Mesenchymal stem cell (in vitro differentiated cells and primary cell): ENCODE measurements around the gene STRA8.

Experiments used
- DNase-seq: peaks from one replicate; pipeline ENCODE4 v3.0.0-alpha.2; 2013
- H2AFZ ChIP-seq: one replicate; pipeline ENCODE4 v1.6.1; 2013; ENCODE audit warnings: low read depth, mild to moderate bottlenecking, control low read depth, inconsistent platforms, low read length, moderate library complexity
- H2AK5ac ChIP-seq: 2 replicates; pipeline ENCODE4 v1.6.1; 2013; ENCODE audit warnings: low read length, moderate library complexity, mild to moderate bottlenecking, inconsistent platforms; ENCODE audit not compliant: severe bottlenecking
- H2BK120ac ChIP-seq: one replicate; pipeline ENCODE4 v1.6.1; 2013; ENCODE audit warnings: low read depth, mild to moderate bottlenecking, inconsistent platforms, low read length, moderate library complexity
- H2BK12ac ChIP-seq, 2 experiments: one replicate each; pipeline ENCODE4 v1.6.1; 2013; ENCODE audit warnings: inconsistent platforms in 2 of 2, low read length in 2 of 2, mild to moderate bottlenecking in 2 of 2, moderate library complexity in 2 of 2, control low read depth in 1 of 2
- H2BK15ac ChIP-seq: one replicate; pipeline ENCODE4 v1.6.1; 2013; ENCODE audit warnings: mild to moderate bottlenecking, low read depth, inconsistent platforms; ENCODE audit not compliant: poor library complexity, severe bottlenecking
- H2BK5ac ChIP-seq: 2 replicates; pipeline ENCODE4 v1.6.1; 2013; ENCODE audit warnings: low read depth, mild to moderate bottlenecking, low read length, control low read depth, inconsistent platforms; ENCODE audit not compliant: poor library complexity, severe bottlenecking
- H3K14ac ChIP-seq, 2 experiments: one replicate each; pipeline ENCODE4 v1.6.1; 2013; ENCODE audit warnings: inconsistent platforms in 2 of 2, low read length in 2 of 2, control low read depth in 1 of 2, mild to moderate bottlenecking in 1 of 2, moderate library complexity in 1 of 2
- H3K18ac ChIP-seq, 2 experiments: one replicate each; pipeline ENCODE4 v1.6.1; 2013; ENCODE audit warnings: inconsistent platforms in 2 of 2, low read length in 2 of 2, control low read depth in 1 of 2, low read depth in 1 of 2, mild to moderate bottlenecking in 1 of 2
- H3K23ac ChIP-seq, 2 experiments: one replicate each; pipeline ENCODE4 v1.6.1; 2013; ENCODE audit warnings: inconsistent platforms in 2 of 2, low read length in 2 of 2, mild to moderate bottlenecking in 2 of 2, moderate library complexity in 2 of 2, control low read depth in 1 of 2
- H3K27ac ChIP-seq: 2 replicates; pipeline ENCODE4 v1.5.1; 2013; ENCODE audit warnings: mild to moderate bottlenecking, moderate library complexity, low read length, control low read depth, inconsistent platforms; ENCODE audit not compliant: poor library complexity, severe bottlenecking
- H3K27me3 ChIP-seq, 2 experiments: 2 replicates each; pipeline versions ENCODE4 v1.6.1 to v1.7.0; 2013; ENCODE audit warnings: low read length in 2 of 2, mild to moderate bottlenecking in 2 of 2, moderate library complexity in 2 of 2, control low read depth in 1 of 2, inconsistent platforms in 1 of 2; ENCODE audit not compliant: control insufficient read depth in 1 of 2, insufficient read depth in 1 of 2
- H3K36me3 ChIP-seq, 2 experiments: 2 replicates each; pipeline versions ENCODE4 v1.6.1 to v1.7.0; 2013; ENCODE audit warnings: low read length in 2 of 2, control low read depth in 1 of 2, inconsistent platforms in 1 of 2, low read depth in 1 of 2, mild to moderate bottlenecking in 1 of 2; ENCODE audit not compliant: insufficient read depth in 2 of 2, control insufficient read depth in 1 of 2
- H3K4ac ChIP-seq, 2 experiments: one replicate each; pipeline ENCODE4 v1.6.1; 2013; ENCODE audit warnings: inconsistent platforms in 2 of 2, low read length in 2 of 2, mild to moderate bottlenecking in 2 of 2, moderate library complexity in 2 of 2, control low read depth in 1 of 2, low read depth in 1 of 2
- H3K4me1 ChIP-seq: 2 replicates; pipeline ENCODE4 v1.6.1; 2013; ENCODE audit warnings: low read depth, low read length, control low read depth; ENCODE audit not compliant: control insufficient read depth, insufficient read depth
- H3K4me2 ChIP-seq: 2 replicates; pipeline ENCODE4 v1.6.1; 2013; ENCODE audit warnings: low read length, mild to moderate bottlenecking, inconsistent platforms; ENCODE audit not compliant: poor library complexity, severe bottlenecking
- H3K4me3 ChIP-seq, 2 experiments: 2 replicates each; pipeline versions ENCODE4 v1.5.1 to v1.7.0; 2013; ENCODE audit warnings: low read length in 2 of 2, mild to moderate bottlenecking in 2 of 2, control low read depth in 1 of 2, low read depth in 1 of 2; ENCODE audit not compliant: insufficient read depth in 1 of 2
- H3K79me1 ChIP-seq: replicated peaks from 2 replicates; pipeline ENCODE4 v1.6.1; 2013; ENCODE audit warnings: mild to moderate bottlenecking, control low read depth, low read length, inconsistent platforms; ENCODE audit not compliant: poor library complexity, severe bottlenecking
- H3K9ac ChIP-seq: 2 replicates; pipeline ENCODE4 v1.7.0; 2013; ENCODE audit warnings: mild to moderate bottlenecking, low read length, moderate library complexity
- H3K9me3 ChIP-seq: 2 replicates; pipeline ENCODE4 v1.7.0; 2013; ENCODE audit warnings: mild to moderate bottlenecking, low read length; ENCODE audit not compliant: control insufficient read depth
- H4K8ac ChIP-seq: one replicate; pipeline ENCODE4 v1.6.1; 2013; ENCODE audit warnings: inconsistent platforms, mild to moderate bottlenecking, low read length, moderate library complexity
- H4K91ac ChIP-seq: one replicate; pipeline ENCODE4 v1.6.1; 2013; ENCODE audit warnings: mild to moderate bottlenecking, low read length, inconsistent platforms
- WGBS: methylation state at CpG from one replicate; pipeline ENCODE4 v1.1.7; 2013; ENCODE audit warnings: mixed read lengths; 5-methylcytosine and 5-hydroxymethylcytosine counted together

The STRA8 gene

DNA sequence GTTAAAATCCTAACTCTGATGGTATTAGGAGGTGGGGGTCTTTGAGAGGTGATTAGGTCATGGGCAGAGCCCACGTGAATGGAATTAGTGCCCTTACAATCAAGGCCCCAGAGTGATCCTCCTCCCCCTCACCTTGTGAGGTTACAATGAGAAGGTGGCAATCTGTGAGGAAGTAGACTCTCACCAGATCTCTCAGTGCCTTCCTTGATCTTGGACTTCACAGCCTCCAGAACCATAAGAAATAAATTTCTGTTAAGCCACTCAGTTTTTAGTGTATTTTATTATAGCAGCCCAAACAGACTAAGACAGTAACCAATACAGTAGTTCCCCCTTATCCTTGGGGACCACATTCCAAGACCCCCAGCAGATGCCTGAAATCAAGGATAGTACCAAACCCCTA lies 32.0 kb downstream of the STRA8 start:
- no peak overlapping the region for H2BK15ac ChIP-seq
- H3K9ac ChIP-seq, result no peak overlapping the region
- H4K91ac ChIP-seq, result no peak overlapping the region
- H2BK5ac ChIP-seq, result no peak overlapping the region
- H3K36me3 ChIP-seq, result no peaks in the 10 kb centered on the region
- H3K4me2 ChIP-seq, result no peak overlapping the region
- no peak overlapping the region for H3K4me3 ChIP-seq
- H3K27ac ChIP-seq, result no peak overlapping the region
- no peak for DNase-seq
- peaks cover 0 to 47% of the 10 kb centered on the region in 2 experiments for H3K27me3 ChIP-seq
- peaks cover 20% of the 10 kb centered on the region for H3K9me3 ChIP-seq
- H4K8ac ChIP-seq, result no peak overlapping the region
- H2AK5ac ChIP-seq, result no peak overlapping the region
- H3K23ac ChIP-seq, result no peak overlapping the region
- no peak overlapping the region for H2BK12ac ChIP-seq
- no peak overlapping the region for H2AFZ ChIP-seq
- H3K79me1 ChIP-seq, result no peaks in the 10 kb centered on the region
- H3K14ac ChIP-seq, result no peak overlapping the region
- H3K4ac ChIP-seq, result no peak overlapping the region
- H2BK120ac ChIP-seq, result no peak overlapping the region
- H3K4me1 ChIP-seq, result peaks cover 10% of the 10 kb centered on the region
- H3K18ac ChIP-seq, result no peak overlapping the region
- 83% methylated on average over 1 of the region's 1 CpG for WGBS

DNA sequence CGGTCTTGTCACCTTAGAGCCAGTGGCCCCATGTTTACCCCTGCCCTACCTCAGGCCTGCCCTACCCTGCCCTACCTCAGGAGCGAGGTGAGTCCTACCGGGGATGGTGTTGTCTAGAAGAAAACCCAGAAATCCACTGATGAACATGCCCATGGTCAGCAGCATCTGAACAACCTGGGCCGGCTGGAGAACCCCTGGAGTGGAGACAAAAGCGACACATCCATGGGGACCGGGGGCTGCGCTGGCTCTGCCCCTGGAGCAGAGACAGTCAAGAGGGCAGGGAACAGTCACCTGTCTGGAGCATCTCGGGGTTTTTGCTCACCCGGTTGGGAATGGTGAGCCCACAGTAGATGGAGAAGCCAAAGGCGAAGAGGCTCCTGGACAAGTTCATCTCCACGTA lies 36.3 kb downstream of the STRA8 start:
- Histone ChIP-seq H3K4ac (no peak overlapping the region), H2BK12ac (no peak overlapping the region), H3K36me3 (no peaks in the 10 kb centered on the region), H2AFZ (no peak overlapping the region), H3K79me1 (no peaks in the 10 kb centered on the region), H2AK5ac (no peak overlapping the region), H4K8ac (no peak overlapping the region), H2BK15ac (no peak overlapping the region), H3K27ac (no peak overlapping the region), H2BK5ac (no peak overlapping the region), H3K27me3 (peaks cover 0 to 61% of the 10 kb centered on the region in 2 experiments), H3K4me2 (no peak overlapping the region), H3K14ac (no peak overlapping the region), H4K91ac (no peak overlapping the region), H3K4me3 (no peak overlapping the region), H3K23ac (no peak overlapping the region), H3K18ac (no peak overlapping the region), H3K9ac (no peak overlapping the region), H2BK120ac (no peak overlapping the region), H3K4me1 (peaks cover 4% of the 10 kb centered on the region), H3K9me3 (peaks cover 9% of the 10 kb centered on the region)
- DNase-seq, result no peak
- WGBS, result 89% methylated on average over 11 of the region's 11 CpGs

DNA sequence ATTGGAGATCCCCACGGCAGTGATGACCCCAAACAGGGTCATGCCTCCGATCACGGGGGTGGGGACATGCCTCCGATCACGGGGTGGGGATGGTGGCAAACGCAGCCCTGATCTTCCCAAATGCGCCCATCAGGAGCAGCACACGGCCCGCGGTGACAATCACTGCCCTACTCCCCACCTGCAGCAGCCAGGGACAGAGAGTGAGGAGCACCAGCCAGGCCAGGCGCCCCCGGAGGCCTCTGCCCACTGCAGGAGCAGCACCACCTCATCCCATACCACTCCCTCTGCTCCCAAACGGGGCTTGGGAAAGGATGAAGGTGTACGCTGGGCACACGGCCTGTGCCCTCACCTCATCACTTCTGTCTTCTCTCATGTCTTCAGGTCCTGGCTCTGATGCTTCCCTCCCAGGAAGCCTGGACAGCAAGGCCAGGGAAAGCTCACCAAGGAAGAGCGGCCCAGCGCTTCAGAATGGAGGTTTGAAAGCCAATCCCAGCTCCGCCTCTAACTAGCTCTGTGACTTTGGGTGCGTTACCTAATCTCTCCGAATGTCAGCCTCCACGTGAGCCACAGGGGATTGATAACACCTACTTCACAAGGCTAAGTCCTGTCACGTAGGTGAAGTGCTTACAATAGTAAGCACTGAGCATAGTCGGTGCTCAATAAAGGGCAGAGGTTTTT lies 37.1 kb downstream of the STRA8 start:
- WGBS, result 85% methylated on average over 23 of the region's 23 CpGs
- DNase-seq, result no peak
- peaks cover 4% of the 10 kb centered on the region for H3K4me1 ChIP-seq

DNA sequence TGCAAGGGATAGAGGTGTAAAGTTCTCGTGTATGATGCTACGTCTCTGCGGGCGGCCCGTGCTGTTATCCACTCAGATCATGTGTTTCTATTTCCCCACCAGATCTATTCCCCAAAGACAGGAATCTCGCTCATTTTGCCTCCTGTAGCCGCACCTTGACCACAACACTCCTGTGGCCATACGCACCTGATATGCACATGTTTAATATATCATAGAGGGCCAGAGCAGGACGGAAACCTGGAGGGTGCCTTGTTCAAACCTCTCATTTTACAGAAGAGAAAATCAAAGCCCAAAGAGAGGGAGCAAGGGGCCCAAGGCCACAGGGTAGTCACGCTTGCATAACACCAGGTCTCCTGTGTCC lies 37.6 kb downstream of the STRA8 start:
- H4K8ac ChIP-seq, result no peak overlapping the region
- peaks cover 4% of the 10 kb centered on the region for H3K4me1 ChIP-seq
- no peak overlapping the region for H2BK15ac ChIP-seq
- no peak overlapping the region for H2BK12ac ChIP-seq
- no peak overlapping the region for H4K91ac ChIP-seq
- peaks cover 8% of the 10 kb centered on the region for H3K9me3 ChIP-seq
- no peak overlapping the region for H2AFZ ChIP-seq
- DNase-seq, result no peak
- H3K9ac ChIP-seq, result no peak overlapping the region
- no peak overlapping the region for H3K4me3 ChIP-seq
- no peak overlapping the region for H3K4ac ChIP-seq
- no peak overlapping the region for H3K23ac ChIP-seq
- H2BK5ac ChIP-seq, result no peak overlapping the region
- H3K79me1 ChIP-seq, result no peaks in the 10 kb centered on the region
- WGBS, result 92% methylated on average over 10 of the region's 10 CpGs
- no peak overlapping the region for H3K27ac ChIP-seq
- H3K4me2 ChIP-seq, result no peak overlapping the region
- no peak overlapping the region for H3K14ac ChIP-seq
- H3K36me3 ChIP-seq, result no peaks in the 10 kb centered on the region
- H3K27me3 ChIP-seq, result peaks cover 0 to 56% of the 10 kb centered on the region in 2 experiments
- no peak overlapping the region for H2AK5ac ChIP-seq
- H2BK120ac ChIP-seq, result no peak overlapping the region
- H3K18ac ChIP-seq, result no peak overlapping the region

More for the DNA sequence above, 37.1 kb downstream of the STRA8 start:
- Histone ChIP-seq H3K9me3 (peaks cover 8% of the 10 kb centered on the region), H2BK12ac (no peak overlapping the region), H4K91ac (no peak overlapping the region), H2AK5ac (no peak overlapping the region), H2BK120ac (no peak overlapping the region), H3K23ac (no peak overlapping the region), H3K14ac (no peak overlapping the region), H2AFZ (no peak overlapping the region), H3K9ac (no peak overlapping the region), H2BK5ac (no peak overlapping the region), H4K8ac (no peak overlapping the region), H2BK15ac (no peak overlapping the region), H3K18ac (no peak overlapping the region), H3K79me1 (no peaks in the 10 kb centered on the region), H3K27me3 (peaks cover 0 to 61% of the 10 kb centered on the region in 2 experiments), H3K4me2 (no peak overlapping the region), H3K27ac (no peak overlapping the region), H3K36me3 (no peaks in the 10 kb centered on the region), H3K4me3 (no peak overlapping the region), H3K4ac (no peak overlapping the region)
